ENCODE data around the gene ROBO1. TPM values are rescaled to one million over a fixed set of nuclear protein-coding genes. Genes with fewer than 3 reads are reported as not detected.

ROBO1 gene
- total RNA-seq, 1 donor from 2014 or later: 3.1 TPM

DNA sequence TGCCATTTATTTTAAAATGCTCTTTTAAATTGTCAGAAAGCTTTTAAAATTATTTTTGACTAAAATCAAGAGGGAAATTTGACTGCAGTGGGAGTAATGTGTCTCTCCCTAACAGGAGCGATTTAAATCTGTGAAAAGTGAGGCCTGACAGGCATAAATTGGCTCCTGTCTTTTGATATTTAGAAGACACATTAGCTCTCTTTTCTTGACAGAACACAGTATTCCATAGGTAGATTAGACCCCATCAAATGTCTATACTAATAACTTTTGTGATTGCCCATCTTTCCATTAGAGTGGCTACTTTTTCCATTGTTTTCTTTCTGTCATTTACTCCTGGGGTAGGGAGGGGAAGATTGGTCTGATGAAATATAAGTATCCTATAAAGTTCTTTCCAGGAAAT, 866.3 kb downstream of the ROBO1 start:
- DNase-seq (no peak), ATAC-seq (ENCODE audit: low read depth) (no peak)
- Mint-ChIP-seq H3K27ac (no peak overlapping the region), H3K9me3 (no peaks in the 10 kb centered on the region), H3K27me3 (no peaks in the 10 kb centered on the region), H3K4me3 (no peak overlapping the region), H3K4me1 (no peaks in the 10 kb centered on the region), H3K36me3 (ENCODE audit: low read depth) (no peaks in the 10 kb centered on the region)
- ChIA-PET CTCF (no interaction called here), POLR2A (no interaction called here)
- intact Hi-C loops (cut with micrococcal nuclease): no loop called here
- TF ChIP-seq, protein P1, sequence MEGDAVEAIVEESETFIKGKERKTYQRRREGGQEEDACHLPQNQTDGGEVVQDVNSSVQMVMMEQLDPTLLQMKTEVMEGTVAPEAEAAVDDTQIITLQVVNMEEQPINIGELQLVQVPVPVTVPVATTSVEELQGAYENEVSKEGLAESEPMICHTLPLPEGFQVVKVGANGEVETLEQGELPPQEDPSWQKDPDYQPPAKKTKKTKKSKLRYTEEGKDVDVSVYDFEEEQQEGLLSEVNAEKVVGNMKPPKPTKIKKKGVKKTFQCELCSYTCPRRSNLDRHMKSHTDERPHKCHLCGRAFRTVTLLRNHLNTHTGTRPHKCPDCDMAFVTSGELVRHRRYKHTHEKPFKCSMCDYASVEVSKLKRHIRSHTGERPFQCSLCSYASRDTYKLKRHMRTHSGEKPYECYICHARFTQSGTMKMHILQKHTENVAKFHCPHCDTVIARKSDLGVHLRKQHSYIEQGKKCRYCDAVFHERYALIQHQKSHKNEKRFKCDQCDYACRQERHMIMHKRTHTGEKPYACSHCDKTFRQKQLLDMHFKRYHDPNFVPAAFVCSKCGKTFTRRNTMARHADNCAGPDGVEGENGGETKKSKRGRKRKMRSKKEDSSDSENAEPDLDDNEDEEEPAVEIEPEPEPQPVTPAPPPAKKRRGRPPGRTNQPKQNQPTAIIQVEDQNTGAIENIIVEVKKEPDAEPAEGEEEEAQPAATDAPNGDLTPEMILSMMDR (IDR thresholded peaks at IDR 0.05): no peak

DNA sequence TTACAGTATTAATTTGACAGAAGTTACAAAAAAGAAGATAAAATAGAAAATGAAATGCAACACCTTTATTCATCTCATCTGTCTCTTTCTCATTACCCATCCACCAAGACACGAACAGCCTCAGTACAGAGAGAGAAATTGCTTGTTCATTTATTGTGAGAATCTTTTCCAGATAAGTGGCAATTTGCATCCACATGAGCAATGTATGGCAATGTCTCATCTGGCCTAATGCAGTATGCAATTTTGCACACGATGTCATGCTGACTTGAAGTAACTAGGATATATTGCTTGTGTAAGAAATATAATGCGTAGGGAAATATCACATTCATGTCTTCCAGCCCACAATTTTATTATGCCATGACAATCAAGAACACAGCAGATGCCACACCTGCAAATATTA, 866.9 kb downstream of the ROBO1 start:
- TF ChIP-seq, protein P1 (IDR thresholded peaks at IDR 0.05): no peak
- CTCF ChIA-PET: no interaction called here
- H3K27ac Mint-ChIP-seq: no peak overlapping the region
- DNase-seq: no peak
- no peak overlapping the region for H3K4me3 Mint-ChIP-seq
- no peak for ATAC-seq (ENCODE audit: low read depth)
- H3K4me1 Mint-ChIP-seq: no peaks in the 10 kb centered on the region
- POLR2A ChIA-PET: no interaction called here
- H3K27me3 Mint-ChIP-seq: no peaks in the 10 kb centered on the region
- H3K36me3 Mint-ChIP-seq (ENCODE audit: low read depth): no peaks in the 10 kb centered on the region
- intact Hi-C loops (cut with micrococcal nuclease): no loop called here
- H3K9me3 Mint-ChIP-seq: no peaks in the 10 kb centered on the region

DNA sequence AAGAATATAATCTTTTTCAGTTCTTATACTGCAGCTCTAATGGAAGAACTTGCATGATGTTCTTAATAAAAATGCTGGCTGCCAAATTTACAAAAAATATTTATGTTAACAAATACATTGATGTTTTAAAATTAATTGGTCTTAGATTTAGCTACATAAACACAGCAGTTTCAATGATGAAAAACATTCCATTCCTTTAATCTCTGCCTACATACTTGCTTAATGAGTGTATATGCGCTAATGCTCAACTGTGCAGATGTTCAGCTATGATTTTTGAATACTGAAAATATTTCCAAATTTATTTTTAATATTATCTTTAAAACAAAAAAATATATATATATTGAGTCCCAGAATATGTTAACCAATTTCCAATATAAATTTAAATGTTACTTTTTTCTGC, 867.4 kb downstream of the ROBO1 start:
- Mint-ChIP-seq H3K36me3 (ENCODE audit: low read depth) (no peaks in the 10 kb centered on the region), H3K9me3 (no peaks in the 10 kb centered on the region), H3K4me1 (no peaks in the 10 kb centered on the region), H3K27me3 (no peaks in the 10 kb centered on the region), H3K27ac (no peak overlapping the region), H3K4me3 (no peak overlapping the region)
- ATAC-seq (ENCODE audit: low read depth) (no peak), DNase-seq (no peak)
- TF ChIP-seq, protein P1 (IDR thresholded peaks at IDR 0.05): no peak
- ChIA-PET POLR2A (interaction anchor here (0.6 kb wide), 1 partner anchor 78 kb away, joined by 5 read pairs; no protein-coding TSS in a partner anchor), CTCF (no interaction called here)
- intact Hi-C loops (cut with micrococcal nuclease): no loop called here

DNA sequence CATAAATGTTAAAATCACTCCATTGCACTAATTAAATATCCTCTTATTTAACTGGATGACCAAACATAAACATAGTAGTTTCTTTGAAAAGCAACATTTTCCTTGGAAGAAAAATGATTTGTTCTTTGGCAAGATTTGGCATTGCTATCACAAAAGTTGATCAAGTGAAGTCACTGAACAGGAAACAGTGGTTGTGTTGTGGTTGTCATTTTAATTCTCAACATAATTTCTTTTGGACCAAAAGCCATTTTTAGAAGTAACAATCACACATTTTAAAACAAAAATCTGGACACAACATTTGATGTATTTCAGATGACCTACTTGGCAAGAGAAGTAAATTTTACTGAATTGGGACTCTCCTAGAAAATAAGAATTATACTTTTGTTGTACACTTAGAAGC, 872.3 kb downstream of the ROBO1 start:
- CTCF ChIA-PET: no interaction called here
- intact Hi-C loops (cut with micrococcal nuclease): no loop called here

DNA sequence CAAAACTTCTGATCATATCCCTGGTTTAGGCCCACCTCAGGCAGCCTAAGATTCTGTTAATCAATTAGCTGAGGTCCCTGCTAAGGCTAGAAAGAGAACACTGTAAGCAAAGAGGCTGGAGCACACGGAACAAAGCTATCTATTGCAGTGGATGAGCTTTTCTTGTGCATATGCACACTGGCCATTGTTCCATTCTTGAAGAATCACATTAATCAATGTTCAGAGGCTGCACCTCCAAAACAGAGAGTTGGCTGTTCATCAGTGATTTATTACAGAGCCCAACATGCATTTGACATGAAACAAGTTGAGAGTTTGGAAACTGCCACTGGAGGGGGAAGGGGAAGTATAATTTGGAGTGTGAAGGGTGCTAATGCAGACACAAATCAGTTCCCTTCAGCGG, 873.0 kb downstream of the ROBO1 start:
- intact Hi-C loops (cut with micrococcal nuclease): no loop called here
- DNase-seq (no peak), ATAC-seq (ENCODE audit: low read depth) (no peak)
- H3K9me3 Mint-ChIP-seq: peaks cover 5% of the 10 kb centered on the region
- ChIA-PET CTCF (no interaction called here), POLR2A (no interaction called here)
- no peaks in the 10 kb centered on the region for H3K27me3 Mint-ChIP-seq
- H3K4me3 Mint-ChIP-seq: no peak overlapping the region
- no peak overlapping the region for H3K27ac Mint-ChIP-seq
- TF ChIP-seq, protein P1 (IDR thresholded peaks at IDR 0.05): no peak
- H3K36me3 Mint-ChIP-seq (ENCODE audit: low read depth): no peaks in the 10 kb centered on the region
- H3K4me1 Mint-ChIP-seq: no peaks in the 10 kb centered on the region

More for the DNA sequence above, 872.3 kb downstream of the ROBO1 start:
- H3K4me3 Mint-ChIP-seq: no peak overlapping the region
- H3K4me1 Mint-ChIP-seq: no peaks in the 10 kb centered on the region
- DNase-seq: no peak
- H3K36me3 Mint-ChIP-seq (ENCODE audit: low read depth): no peaks in the 10 kb centered on the region
- ATAC-seq (ENCODE audit: low read depth): no peak
- POLR2A ChIA-PET: no interaction called here
- H3K9me3 Mint-ChIP-seq: peaks cover 3% of the 10 kb centered on the region
- TF ChIP-seq, protein P1 (IDR thresholded peaks at IDR 0.05): no peak
- H3K27me3 Mint-ChIP-seq: no peaks in the 10 kb centered on the region
- no peak overlapping the region for H3K27ac Mint-ChIP-seq

Data from activated B cell treated with CpG ODN at 0.5 μM for 24 hours (primary cell).